ENCODE results near the gene RUVBL2. TPM values are rescaled to one million over a fixed set of nuclear protein-coding genes. Genes with fewer than 3 reads are reported as not detected.

Gene RUVBL2
- total RNA-seq, 1 experiment from 2014 or later: 165 TPM

- no peaks in the 10 kb centered on the region for H3K27me3 Mint-ChIP-seq (ENCODE audit: insufficient read depth, unreplicated experiment)
- ChIA-PET CTCF (interaction anchor here (0.6 kb wide), 2 partner anchors 34 to 284 kb away, joined by 3 read pairs; partner anchors contain the start of gene GYS1), POLR2A (interaction anchor here (0.6 kb wide), 1 partner anchor 79 kb away, joined by 3 read pairs; no protein-coding TSS in a partner anchor)
- H3K36me3 Mint-ChIP-seq (ENCODE audit: insufficient read depth, unreplicated experiment): peaks cover 74% of the 10 kb centered on the region
- Histone ChIP-seq H3K36me3 (ENCODE audit: control insufficient read depth, insufficient read depth, low read length) (peaks cover 2% of the 10 kb centered on the region; the same call in 1 of the 2 replicates), H3K27me3 (replicated peaks; ENCODE audit: control insufficient read depth, insufficient read depth, low read length) (no peaks in the 10 kb centered on the region), H3K4me3 (ENCODE audit: low read depth, low read length) (no peak overlapping the region), H3K9me3 (no peaks in the 10 kb centered on the region), H3K4me1 (peaks cover 28% of the 10 kb centered on the region)
- H3K4me1 Mint-ChIP-seq (ENCODE audit: low read depth, unreplicated experiment): peaks cover 37% of the 10 kb centered on the region
- H3K9me3 Mint-ChIP-seq (ENCODE audit: unreplicated experiment): no peaks in the 10 kb centered on the region
- no peak overlapping the region for H3K4me3 Mint-ChIP-seq (ENCODE audit: unreplicated experiment)
- no TSS peak for BruUV-seq (replicated peaks)
- intact Hi-C loops (cut with micrococcal nuclease; ENCODE audit: unreplicated experiment): loop anchor here (5.0 kb wide), 2 partner anchors 117 to 322 kb away; partner anchors contain the start of gene DBP
- DNase-seq: no peak
- TF ChIP-seq CTCF (IDR thresholded peaks at IDR 0.05; ENCODE audit: insufficient read depth in 1 of 2, low read depth in 1 of 2, low read length in 1 of 2, severe bottlenecking in 1 of 2, unreplicated experiment in 1 of 2): no peak
- H3K27ac Mint-ChIP-seq (ENCODE audit: unreplicated experiment): peak overlapping the region; percentile 51
Observed at GRCh38 chr19:48959341-48960239, 34.1 kb upstream of the RUVBL2 start.

GRCh38 chr19:48961051-48961649 lies 32.5 kb upstream of the RUVBL2 start:
- ChIA-PET POLR2A (interaction anchor here (0.6 to 1.5 kb wide), 5 partner anchors 9 to 42 kb away, joined by 3 to 9 read pairs (median 8); partner anchors contain the start of gene DHDH), CTCF (interaction anchor here (1.4 to 1.5 kb wide), 3 partner anchors 10 to 117 kb away, joined by 6 to 9 read pairs (median 7); partner anchors contain the start of gene NUCB1)
- peaks cover 4% of the 10 kb centered on the region for H3K36me3 ChIP-seq (ENCODE audit: control insufficient read depth, insufficient read depth, low read length)
- no peak overlapping the region for H3K4me3 ChIP-seq (ENCODE audit: low read depth, low read length)
- no peaks in the 10 kb centered on the region for H3K27me3 ChIP-seq (replicated peaks; ENCODE audit: control insufficient read depth, insufficient read depth, low read length)
- peaks cover 20% of the 10 kb centered on the region for H3K4me1 ChIP-seq
- Mint-ChIP-seq H3K9me3 (ENCODE audit: unreplicated experiment) (no peaks in the 10 kb centered on the region), H3K27me3 (ENCODE audit: insufficient read depth, unreplicated experiment) (no peaks in the 10 kb centered on the region), H3K4me1 (ENCODE audit: low read depth, unreplicated experiment) (peaks cover 40% of the 10 kb centered on the region), H3K36me3 (ENCODE audit: insufficient read depth, unreplicated experiment) (peaks cover 84% of the 10 kb centered on the region), H3K4me3 (ENCODE audit: unreplicated experiment) (peak overlapping the region; percentile 96), H3K27ac (ENCODE audit: unreplicated experiment) (peak overlapping the region; percentile 96)
- intact Hi-C loops (cut with micrococcal nuclease; ENCODE audit: unreplicated experiment): loop anchor here (5.0 kb wide), 2 partner anchors 119 to 324 kb away; partner anchors contain the start of gene DBP
- no TSS peak for BruUV-seq (replicated peaks)
- DNase-seq: peak in 1 of 2 experiments; percentile 46
- no peaks in the 10 kb centered on the region for H3K9me3 ChIP-seq
- TF ChIP-seq CTCF (IDR thresholded peaks at IDR 0.05; ENCODE audit: insufficient read depth in 1 of 2, low read depth in 1 of 2, low read length in 1 of 2, severe bottlenecking in 1 of 2, unreplicated experiment in 1 of 2): no peak

- H3K4me3 ChIP-seq (ENCODE audit: low read depth, low read length): no peak overlapping the region
- no peaks in the 10 kb centered on the region for H3K27me3 ChIP-seq (replicated peaks; ENCODE audit: control insufficient read depth, insufficient read depth, low read length)
- no TSS peak for BruUV-seq (replicated peaks)
- Mint-ChIP-seq H3K36me3 (ENCODE audit: insufficient read depth, unreplicated experiment) (peaks cover 86% of the 10 kb centered on the region), H3K4me3 (ENCODE audit: unreplicated experiment) (peak overlapping the region; percentile 96), H3K9me3 (ENCODE audit: unreplicated experiment) (no peaks in the 10 kb centered on the region), H3K27ac (ENCODE audit: unreplicated experiment) (peak overlapping the region; percentile 96), H3K27me3 (ENCODE audit: insufficient read depth, unreplicated experiment) (no peaks in the 10 kb centered on the region), H3K4me1 (ENCODE audit: low read depth, unreplicated experiment) (peaks cover 40% of the 10 kb centered on the region)
- ChIA-PET CTCF (interaction anchor here (0.6 to 1.5 kb wide), 4 partner anchors 9 to 166 kb away, joined by 3 to 9 read pairs (median 6); partner anchors contain the start of gene NUCB1), POLR2A (interaction anchor here (0.6 to 1.5 kb wide), 8 partner anchors 9 to 83 kb away, joined by 3 to 9 read pairs (median 6); partner anchors contain the start of genes DHDH, GYS1, NUCB1 and RUVBL2)
- no peak for TF ChIP-seq CTCF (IDR thresholded peaks at IDR 0.05; ENCODE audit: insufficient read depth in 1 of 2, low read depth in 1 of 2, low read length in 1 of 2, severe bottlenecking in 1 of 2, unreplicated experiment in 1 of 2)
- DNase-seq: no peak
- peaks cover 6% of the 10 kb centered on the region for H3K36me3 ChIP-seq (ENCODE audit: control insufficient read depth, insufficient read depth, low read length)
- H3K9me3 ChIP-seq: 0 out of 2 replicates have a peak, but pooled peaks cover 3% of the 10 kb centered on the region
- intact Hi-C loops (cut with micrococcal nuclease; ENCODE audit: unreplicated experiment): loop anchor here (2.0 to 5.0 kb wide), 4 partner anchors 29 to 324 kb away; partner anchors contain the start of genes DBP, DHDH, GYS1 and RUVBL2
- H3K4me1 ChIP-seq: peaks cover 24% of the 10 kb centered on the region
Observed at GRCh38 chr19:48961673-48962028, 32.0 kb upstream of the RUVBL2 start.

All from Caco-2 (cell line).